Lower leg skin (tissue), 3 donors: ENCODE measurements around the gene ARHGEF33.

Experiments
- POLR2A ChIP-seq, 2 donors: fragments of 450-650 bp; IDR thresholded peaks; one replicate each; pipeline ENCODE4 v1.6.1; 2016 to 2017; ENCODE audit warnings: antibody characterized with exemption in 2 of 2, mild to moderate bottlenecking in 1 of 2, moderate library complexity in 1 of 2
- TF ChIP-seq, protein P1 (sequence below), 3 donors: fragments of 450-650 bp; IDR thresholded peaks; one replicate each; pipeline ENCODE4 v1.5.1; 2016; ENCODE audit warnings: antibody characterized with exemption in 3 of 3, mild to moderate bottlenecking in 3 of 3, moderate library complexity in 2 of 3

DNA sequence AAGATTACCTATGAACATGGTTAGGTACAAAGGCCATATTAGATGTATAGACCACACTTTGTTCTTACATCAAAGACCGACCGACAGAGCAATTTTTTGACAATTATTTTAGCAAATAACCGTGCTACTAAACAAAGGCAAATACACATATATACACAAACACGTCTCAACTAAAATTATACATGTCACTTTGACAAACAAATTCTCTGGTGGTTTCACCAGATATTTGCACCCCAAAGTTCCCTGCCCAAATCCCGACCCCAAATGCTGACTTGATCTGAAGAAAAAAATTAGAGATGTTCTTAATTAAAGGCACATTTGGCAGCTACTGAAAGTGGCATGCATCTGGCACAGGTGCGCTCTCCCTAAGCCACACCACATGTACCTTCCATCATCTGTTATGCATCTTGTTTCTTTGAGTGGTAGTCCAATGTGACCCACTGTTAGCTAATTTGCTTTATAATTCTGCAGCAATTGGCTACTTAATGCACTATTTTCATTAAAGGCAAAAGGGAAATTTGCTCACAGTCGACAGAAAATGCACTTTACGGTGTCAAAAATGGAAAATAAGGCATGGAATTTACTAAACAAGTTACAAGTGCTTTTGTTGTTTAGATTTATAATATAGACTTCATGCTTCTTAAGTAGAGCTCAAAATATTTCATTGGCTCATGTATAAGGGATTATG is 92.1 kb downstream of the ARHGEF33 start:
- TF ChIP-seq, protein P1, sequence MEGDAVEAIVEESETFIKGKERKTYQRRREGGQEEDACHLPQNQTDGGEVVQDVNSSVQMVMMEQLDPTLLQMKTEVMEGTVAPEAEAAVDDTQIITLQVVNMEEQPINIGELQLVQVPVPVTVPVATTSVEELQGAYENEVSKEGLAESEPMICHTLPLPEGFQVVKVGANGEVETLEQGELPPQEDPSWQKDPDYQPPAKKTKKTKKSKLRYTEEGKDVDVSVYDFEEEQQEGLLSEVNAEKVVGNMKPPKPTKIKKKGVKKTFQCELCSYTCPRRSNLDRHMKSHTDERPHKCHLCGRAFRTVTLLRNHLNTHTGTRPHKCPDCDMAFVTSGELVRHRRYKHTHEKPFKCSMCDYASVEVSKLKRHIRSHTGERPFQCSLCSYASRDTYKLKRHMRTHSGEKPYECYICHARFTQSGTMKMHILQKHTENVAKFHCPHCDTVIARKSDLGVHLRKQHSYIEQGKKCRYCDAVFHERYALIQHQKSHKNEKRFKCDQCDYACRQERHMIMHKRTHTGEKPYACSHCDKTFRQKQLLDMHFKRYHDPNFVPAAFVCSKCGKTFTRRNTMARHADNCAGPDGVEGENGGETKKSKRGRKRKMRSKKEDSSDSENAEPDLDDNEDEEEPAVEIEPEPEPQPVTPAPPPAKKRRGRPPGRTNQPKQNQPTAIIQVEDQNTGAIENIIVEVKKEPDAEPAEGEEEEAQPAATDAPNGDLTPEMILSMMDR (IDR thresholded peaks at IDR 0.05): no peak
- no peak for TF ChIP-seq POLR2A (IDR thresholded peaks at IDR 0.05)
